ENCODE results near the gene SPECC1L.

Gene SPECC1L

GRCh38 chr22:24418786-24419474 is 148.3 kb downstream of the SPECC1L start:
- TF ChIP-seq, protein P1, sequence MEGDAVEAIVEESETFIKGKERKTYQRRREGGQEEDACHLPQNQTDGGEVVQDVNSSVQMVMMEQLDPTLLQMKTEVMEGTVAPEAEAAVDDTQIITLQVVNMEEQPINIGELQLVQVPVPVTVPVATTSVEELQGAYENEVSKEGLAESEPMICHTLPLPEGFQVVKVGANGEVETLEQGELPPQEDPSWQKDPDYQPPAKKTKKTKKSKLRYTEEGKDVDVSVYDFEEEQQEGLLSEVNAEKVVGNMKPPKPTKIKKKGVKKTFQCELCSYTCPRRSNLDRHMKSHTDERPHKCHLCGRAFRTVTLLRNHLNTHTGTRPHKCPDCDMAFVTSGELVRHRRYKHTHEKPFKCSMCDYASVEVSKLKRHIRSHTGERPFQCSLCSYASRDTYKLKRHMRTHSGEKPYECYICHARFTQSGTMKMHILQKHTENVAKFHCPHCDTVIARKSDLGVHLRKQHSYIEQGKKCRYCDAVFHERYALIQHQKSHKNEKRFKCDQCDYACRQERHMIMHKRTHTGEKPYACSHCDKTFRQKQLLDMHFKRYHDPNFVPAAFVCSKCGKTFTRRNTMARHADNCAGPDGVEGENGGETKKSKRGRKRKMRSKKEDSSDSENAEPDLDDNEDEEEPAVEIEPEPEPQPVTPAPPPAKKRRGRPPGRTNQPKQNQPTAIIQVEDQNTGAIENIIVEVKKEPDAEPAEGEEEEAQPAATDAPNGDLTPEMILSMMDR (IDR thresholded peaks at IDR 0.05; ENCODE audit: borderline replicate concordance, extremely low read depth, low read length, poor library complexity, severe bottlenecking), result no peak
- no peak for TF ChIP-seq EZH2 (IDR thresholded peaks at IDR 0.05; ENCODE audit: borderline replicate concordance, low read depth, low read length, severe bottlenecking)
- H2AFZ ChIP-seq (ENCODE audit: low read depth, low read length), result no peak overlapping the region
- no peaks in the 10 kb centered on the region for H3K4me1 ChIP-seq (ENCODE audit: insufficient read depth, low read length)
- peaks cover 34% of the 10 kb centered on the region for H3K36me3 ChIP-seq (ENCODE audit: insufficient read depth, low read length)
- no peak for ATAC-seq (ENCODE audit: insufficient read depth, low read depth)
- no peak for DNase-seq
- peak overlapping the region; percentile 51 for H3K27ac ChIP-seq (ENCODE audit: low read length)
- H3K9me3 ChIP-seq (ENCODE audit: insufficient read depth, low read length, severe bottlenecking), result no peaks in the 10 kb centered on the region
- no peak overlapping the region for H3K4me2 ChIP-seq (ENCODE audit: insufficient read depth, low read length)
- peaks cover 4% of the 10 kb centered on the region; the same call in 1 of the 2 replicates for H4K20me1 ChIP-seq (ENCODE audit: insufficient read depth, low read length)
- H3K79me2 ChIP-seq (ENCODE audit: insufficient read depth, low read length), result no peaks in the 10 kb centered on the region
- H3K9ac ChIP-seq (ENCODE audit: low read depth, low read length), result no peak overlapping the region
- no peaks in the 10 kb centered on the region for H3K27me3 ChIP-seq (ENCODE audit: insufficient read depth, low read length, poor library complexity)
- no peak overlapping the region for H3K4me3 ChIP-seq (ENCODE audit: low read depth in 1 of 2, low read length in 2 of 2)

GRCh38 chr22:24419475-24419850 is 148.8 kb downstream of the SPECC1L start:
- no peak overlapping the region for H2AFZ ChIP-seq (ENCODE audit: low read depth, low read length)
- ATAC-seq (ENCODE audit: insufficient read depth, low read depth), result 0 out of 3 replicates have a peak, but pooled peaks have one; percentile 10
- DNase-seq, result no peak
- H3K4me1 ChIP-seq (ENCODE audit: insufficient read depth, low read length), result no peaks in the 10 kb centered on the region
- H4K20me1 ChIP-seq (ENCODE audit: insufficient read depth, low read length), result peaks cover 4% of the 10 kb centered on the region; the same call in 1 of the 2 replicates
- H3K27me3 ChIP-seq (ENCODE audit: insufficient read depth, low read length, poor library complexity), result no peaks in the 10 kb centered on the region
- H3K4me3 ChIP-seq (ENCODE audit: low read depth in 1 of 2, low read length in 2 of 2), result no peak overlapping the region
- H3K9ac ChIP-seq (ENCODE audit: low read depth, low read length), result no peak overlapping the region
- peaks cover 29% of the 10 kb centered on the region for H3K36me3 ChIP-seq (ENCODE audit: insufficient read depth, low read length)
- no peaks in the 10 kb centered on the region for H3K79me2 ChIP-seq (ENCODE audit: insufficient read depth, low read length)
- TF ChIP-seq EZH2 (IDR thresholded peaks at IDR 0.05; ENCODE audit: borderline replicate concordance, low read depth, low read length, severe bottlenecking), result no peak
- TF ChIP-seq, protein P1 (IDR thresholded peaks at IDR 0.05; ENCODE audit: borderline replicate concordance, extremely low read depth, low read length, poor library complexity, severe bottlenecking), result no peak
- H3K27ac ChIP-seq (ENCODE audit: low read length), result peak overlapping the region; percentile 51
- H3K9me3 ChIP-seq (ENCODE audit: insufficient read depth, low read length, severe bottlenecking), result no peaks in the 10 kb centered on the region
- no peak overlapping the region for H3K4me2 ChIP-seq (ENCODE audit: insufficient read depth, low read length)

- Histone ChIP-seq H3K4me2 (ENCODE audit: insufficient read depth, low read length) (no peak overlapping the region), H4K20me1 (ENCODE audit: insufficient read depth, low read length) (peaks cover 4% of the 10 kb centered on the region; the same call in 1 of the 2 replicates), H3K4me3 (ENCODE audit: low read depth in 1 of 2, low read length in 2 of 2) (no peak overlapping the region), H2AFZ (ENCODE audit: low read depth, low read length) (no peak overlapping the region), H3K27ac (ENCODE audit: low read length) (peak overlapping the region; percentile 62; the same call in 1 of the 2 replicates), H3K79me2 (ENCODE audit: insufficient read depth, low read length) (no peaks in the 10 kb centered on the region), H3K27me3 (ENCODE audit: insufficient read depth, low read length, poor library complexity) (no peaks in the 10 kb centered on the region), H3K4me1 (ENCODE audit: insufficient read depth, low read length) (peaks cover 7% of the 10 kb centered on the region), H3K9me3 (ENCODE audit: insufficient read depth, low read length, severe bottlenecking) (no peaks in the 10 kb centered on the region), H3K9ac (ENCODE audit: low read depth, low read length) (no peak overlapping the region), H3K36me3 (ENCODE audit: insufficient read depth, low read length) (peaks cover 20% of the 10 kb centered on the region)
- no peak for DNase-seq
- no peak for TF ChIP-seq EZH2 (IDR thresholded peaks at IDR 0.05; ENCODE audit: borderline replicate concordance, low read depth, low read length, severe bottlenecking)
- TF ChIP-seq, protein P1 (IDR thresholded peaks at IDR 0.05; ENCODE audit: borderline replicate concordance, extremely low read depth, low read length, poor library complexity, severe bottlenecking), result no peak
- 0 out of 3 replicates have a peak, but pooled peaks have one; percentile 21 for ATAC-seq (ENCODE audit: insufficient read depth, low read depth)
Observed at GRCh38 chr22:24420072-24420976, 149.7 kb downstream of the SPECC1L start.
